ENCODE results near the gene SNF8. TPM values are rescaled to one million over a fixed set of nuclear protein-coding genes. Genes with fewer than 3 reads are reported as not detected.

SNF8 gene, protein sequence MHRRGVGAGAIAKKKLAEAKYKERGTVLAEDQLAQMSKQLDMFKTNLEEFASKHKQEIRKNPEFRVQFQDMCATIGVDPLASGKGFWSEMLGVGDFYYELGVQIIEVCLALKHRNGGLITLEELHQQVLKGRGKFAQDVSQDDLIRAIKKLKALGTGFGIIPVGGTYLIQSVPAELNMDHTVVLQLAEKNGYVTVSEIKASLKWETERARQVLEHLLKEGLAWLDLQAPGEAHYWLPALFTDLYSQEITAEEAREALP
- total RNA-seq = 100 to 1,000 TPM in 4 of 9 donors, 10 to 100 TPM in 5; 66.9 to 122 (median 96.1) TPM
- 100 to 1,000 TPM; 143 to 144 TPM for polyA plus RNA-seq
- long read RNA-seq, donor 1, transcript SNF8-202 (8 exons, 2,319 nt) = major isoform, 86 of 93 reads
- long read RNA-seq, donor 1, partial matches to known transcripts = 1 of 93 reads
- long read RNA-seq, donor 1, other reads (novel, unspliced or antisense) = 3 of 93 reads
- long read RNA-seq, donor 2, partial matches to known transcripts = 0 of 5 reads
- long read RNA-seq, donor 2, other reads (novel, unspliced or antisense) = 3 of 5 reads
- long read RNA-seq, donor 3, transcript SNF8-202 (8 exons, 2,319 nt) = major isoform, 75 of 86 reads
- long read RNA-seq, donor 3, partial matches to known transcripts = 0 of 86 reads
- long read RNA-seq, donor 3, other reads (novel, unspliced or antisense) = 7 of 86 reads

- intact Hi-C loops (cut with DNase I) = loop anchor here in 2 of 10 donors (2.0 to 10.0 kb wide), 3 partner anchors 36 to 90 kb away; partner anchors contain the start of genes UBE2Z (in 2 of the 2) and ATP5MC1 (in 1 of the 2)
- WGBS, 4 donors = 2 to 5% (median 3%) methylated on average over 29 to 55 of the region's 55 CpGs
- DNase-seq (peak; percentile 89 to 95 (median 92)), ATAC-seq (peak; percentile 94 to 99 (median 98))
- Histone ChIP-seq H3K9me3 (no peaks in the 10 kb centered on the region), H3K27ac (peak within 1 kb of the TSS; percentile 57 to 95 (median 86)), H3K4me1 (peaks cover 3 to 29% (median 16%) of the 10 kb centered on the region in 12 donors), H3K4me3 (peak within 1 kb of the TSS; percentile 43 to 99 (median 90)), H3K36me3 (peaks cover 0 to 27% (median 23%) of the 10 kb centered on the region in 9 donors), H3K27me3 (peaks cover 0 to 6% (median 0%) of the 10 kb centered on the region in 9 donors)
- TF ChIP-seq, protein P1, sequence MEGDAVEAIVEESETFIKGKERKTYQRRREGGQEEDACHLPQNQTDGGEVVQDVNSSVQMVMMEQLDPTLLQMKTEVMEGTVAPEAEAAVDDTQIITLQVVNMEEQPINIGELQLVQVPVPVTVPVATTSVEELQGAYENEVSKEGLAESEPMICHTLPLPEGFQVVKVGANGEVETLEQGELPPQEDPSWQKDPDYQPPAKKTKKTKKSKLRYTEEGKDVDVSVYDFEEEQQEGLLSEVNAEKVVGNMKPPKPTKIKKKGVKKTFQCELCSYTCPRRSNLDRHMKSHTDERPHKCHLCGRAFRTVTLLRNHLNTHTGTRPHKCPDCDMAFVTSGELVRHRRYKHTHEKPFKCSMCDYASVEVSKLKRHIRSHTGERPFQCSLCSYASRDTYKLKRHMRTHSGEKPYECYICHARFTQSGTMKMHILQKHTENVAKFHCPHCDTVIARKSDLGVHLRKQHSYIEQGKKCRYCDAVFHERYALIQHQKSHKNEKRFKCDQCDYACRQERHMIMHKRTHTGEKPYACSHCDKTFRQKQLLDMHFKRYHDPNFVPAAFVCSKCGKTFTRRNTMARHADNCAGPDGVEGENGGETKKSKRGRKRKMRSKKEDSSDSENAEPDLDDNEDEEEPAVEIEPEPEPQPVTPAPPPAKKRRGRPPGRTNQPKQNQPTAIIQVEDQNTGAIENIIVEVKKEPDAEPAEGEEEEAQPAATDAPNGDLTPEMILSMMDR (IDR thresholded peaks at IDR 0.05) = no peak
- TF ChIP-seq POLR2A (IDR thresholded peaks at IDR 0.05) = peak in 1 of 2 donors; percentile 84
Measured at GRCh38 chr17:48944515-48945260, at the start of gene SNF8. Gene SNF8, minus strand, starts transcription at chr17:48944842. Its CDS starts 108 bp downstream, at chr17:48944734.

- Histone ChIP-seq H3K4me3 (no peak overlapping the region), H3K4me1 (peaks cover 0 to 32% (median 15%) of the 10 kb centered on the region in 12 donors), H3K36me3 (no peaks in the 10 kb centered on the region), H3K27ac (no peak overlapping the region), H3K27me3 (peaks cover 67 to 100% (median 99%) of the 10 kb centered on the region in 9 donors), H3K9me3 (peaks cover 0 to 4% (median 0%) of the 10 kb centered on the region in 12 donors)
- intact Hi-C loops (cut with DNase I) = loop anchor here in 1 of 10 donors (10.0 kb wide), 1 partner anchor 259 kb away; no protein-coding TSS in a partner anchor
- ATAC-seq = no peak
- TF ChIP-seq, protein P1 (IDR thresholded peaks at IDR 0.05) = no peak
- TF ChIP-seq POLR2A (IDR thresholded peaks at IDR 0.05) = no peak
- no peak for DNase-seq
Measured at GRCh38 chr17:48993951-48994350, 49.3 kb upstream of the SNF8 start.

GRCh38 chr17:48993305-48993704, 48.7 kb upstream of the SNF8 start:
- peaks cover 61 to 100% (median 98%) of the 10 kb centered on the region in 9 donors for H3K27me3 ChIP-seq
- ATAC-seq = no peak
- DNase-seq = no peak
- intact Hi-C loops (cut with DNase I) = loop anchor here in 1 of 10 donors (10.0 kb wide), 1 partner anchor 259 kb away; no protein-coding TSS in a partner anchor
- peaks cover 0 to 4% (median 0%) of the 10 kb centered on the region in 12 donors for H3K9me3 ChIP-seq
- no peak overlapping the region for H3K4me3 ChIP-seq
- no peaks in the 10 kb centered on the region for H3K36me3 ChIP-seq
- peaks cover 0 to 29% (median 15%) of the 10 kb centered on the region in 12 donors for H3K4me1 ChIP-seq
- TF ChIP-seq, protein P1 (IDR thresholded peaks at IDR 0.05) = no peak
- TF ChIP-seq POLR2A (IDR thresholded peaks at IDR 0.05) = no peak
- H3K27ac ChIP-seq = no peak overlapping the region

All from heart left ventricle (tissue), 16 donors.